ENCODE data around the gene C2CD2. TPM values are rescaled to one million over a fixed set of nuclear protein-coding genes. Genes with fewer than 3 reads are reported as not detected.

The C2CD2 gene
- total RNA-seq, 1 donor from 2014 or later: 24.8 TPM

DNA sequence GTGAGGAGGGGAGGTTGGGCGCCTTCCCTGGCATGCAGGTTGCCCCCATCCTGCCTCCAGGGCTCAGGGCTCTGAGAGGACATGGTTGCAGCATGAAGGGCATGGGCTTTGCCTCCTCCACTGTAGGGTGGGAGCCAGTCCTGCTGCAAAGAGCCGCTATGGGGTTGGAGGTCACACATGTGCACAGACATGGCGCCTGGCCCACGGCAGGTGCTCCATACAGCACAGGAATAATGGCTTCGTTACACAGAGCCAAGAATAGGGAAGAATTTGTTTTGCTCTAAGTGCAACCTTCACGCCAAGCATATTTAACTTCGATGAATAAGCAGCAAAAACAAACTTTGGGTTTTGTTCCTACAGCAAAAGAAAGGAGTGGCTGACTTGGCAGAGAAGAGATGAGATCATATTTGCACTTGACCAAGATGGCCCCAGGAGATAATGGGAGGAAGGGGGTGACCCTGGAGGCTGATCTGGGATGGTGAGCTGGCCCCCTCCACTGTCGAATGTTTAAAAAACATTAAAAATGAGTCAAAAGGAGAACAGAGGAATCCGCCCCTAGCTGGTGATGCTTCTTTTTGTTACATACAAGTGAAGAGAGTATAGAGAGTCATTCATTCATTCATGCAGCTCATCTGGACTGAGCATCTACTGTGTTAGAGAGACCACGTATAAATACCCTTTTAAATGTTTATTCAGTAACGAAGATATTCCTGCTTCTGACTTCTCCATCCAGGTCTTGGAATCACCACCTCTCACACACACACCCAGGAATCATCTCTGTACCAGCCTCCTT lies 12.4 kb upstream of the C2CD2 start:
- TF ChIP-seq CTCF (IDR thresholded peaks at IDR 0.05; ENCODE audit: unreplicated experiment): no peak
- H3K4me1 Mint-ChIP-seq (ENCODE audit: low read depth): peaks cover 13% of the 10 kb centered on the region
- peaks cover 29% of the 10 kb centered on the region for H3K27me3 Mint-ChIP-seq
- H3K36me3 Mint-ChIP-seq (ENCODE audit: insufficient read depth): no peaks in the 10 kb centered on the region
- DNase-seq (ENCODE audit: low spot score, unreplicated experiment): no peak
- H3K9me3 Mint-ChIP-seq (ENCODE audit: low read depth): no peaks in the 10 kb centered on the region
- H3K27ac Mint-ChIP-seq: no peak overlapping the region
- no peak overlapping the region for H3K4me3 Mint-ChIP-seq (ENCODE audit: low read depth)

- no peak overlapping the region for H3K27ac Mint-ChIP-seq
- no peak for DNase-seq (ENCODE audit: low spot score, unreplicated experiment)
- peaks cover 32% of the 10 kb centered on the region for H3K27me3 Mint-ChIP-seq
- no peak overlapping the region for H3K4me3 Mint-ChIP-seq (ENCODE audit: low read depth)
- TF ChIP-seq CTCF (IDR thresholded peaks at IDR 0.05; ENCODE audit: unreplicated experiment): no peak
- H3K36me3 Mint-ChIP-seq (ENCODE audit: insufficient read depth): no peaks in the 10 kb centered on the region
- H3K9me3 Mint-ChIP-seq (ENCODE audit: low read depth): no peaks in the 10 kb centered on the region
- H3K4me1 Mint-ChIP-seq (ENCODE audit: low read depth): peaks cover 13% of the 10 kb centered on the region
Observed at GRCh38 chr21:41965461-41966013, 11.7 kb upstream of the C2CD2 start.

- TF ChIP-seq CTCF (IDR thresholded peaks at IDR 0.05; ENCODE audit: unreplicated experiment): no peak
- peaks cover 36% of the 10 kb centered on the region for H3K27me3 Mint-ChIP-seq
Observed at GRCh38 chr21:41965045-41965444, 11.2 kb upstream of the C2CD2 start.

GRCh38 chr21:41964171-41964570 lies 10.4 kb upstream of the C2CD2 start:
- H3K36me3 Mint-ChIP-seq (ENCODE audit: insufficient read depth): no peaks in the 10 kb centered on the region
- peaks cover 13% of the 10 kb centered on the region for H3K4me1 Mint-ChIP-seq (ENCODE audit: low read depth)
- peaks cover 36% of the 10 kb centered on the region for H3K27me3 Mint-ChIP-seq
- no peak overlapping the region for H3K4me3 Mint-ChIP-seq (ENCODE audit: low read depth)
- no peak for TF ChIP-seq CTCF (IDR thresholded peaks at IDR 0.05; ENCODE audit: unreplicated experiment)
- no peak overlapping the region for H3K27ac Mint-ChIP-seq
- DNase-seq (ENCODE audit: low spot score, unreplicated experiment): no peak
- H3K9me3 Mint-ChIP-seq (ENCODE audit: low read depth): no peaks in the 10 kb centered on the region

More at GRCh38 chr21:41965045-41965444, 11.2 kb upstream of the C2CD2 start:
- peaks cover 13% of the 10 kb centered on the region for H3K4me1 Mint-ChIP-seq (ENCODE audit: low read depth)
- H3K36me3 Mint-ChIP-seq (ENCODE audit: insufficient read depth): no peaks in the 10 kb centered on the region
- H3K27ac Mint-ChIP-seq: no peak overlapping the region
- no peak overlapping the region for H3K4me3 Mint-ChIP-seq (ENCODE audit: low read depth)
- no peaks in the 10 kb centered on the region for H3K9me3 Mint-ChIP-seq (ENCODE audit: low read depth)
- no peak for DNase-seq (ENCODE audit: low spot score, unreplicated experiment)

DNA sequence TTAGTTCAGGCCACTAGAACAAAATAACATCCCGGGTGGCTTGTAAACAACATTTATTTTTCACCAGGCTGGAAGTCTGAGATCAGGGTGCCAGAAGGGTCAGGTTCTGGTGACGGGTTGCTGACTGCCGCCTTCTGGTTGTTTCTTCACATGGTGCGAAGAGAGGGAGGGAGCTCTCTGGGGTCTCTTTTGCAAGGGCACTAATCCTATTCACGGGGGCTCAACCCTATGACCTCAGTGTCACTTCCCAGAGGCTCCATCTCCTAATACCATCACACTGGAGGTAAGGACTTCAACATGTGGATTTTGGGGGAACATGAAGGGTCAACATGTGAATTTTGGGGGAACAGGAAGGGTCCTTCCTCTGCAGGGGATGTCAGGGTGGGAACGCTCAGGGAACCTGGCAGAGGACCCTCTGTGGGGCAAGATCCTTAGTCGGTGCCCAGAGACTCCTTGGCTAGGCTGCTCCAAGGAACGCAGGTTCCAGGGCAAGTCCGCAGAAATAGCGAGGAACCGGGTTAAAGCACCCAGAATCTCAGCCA lies 8.7 kb upstream of the C2CD2 start:
- Mint-ChIP-seq H3K4me3 (ENCODE audit: low read depth) (no peak overlapping the region), H3K27me3 (peaks cover 36% of the 10 kb centered on the region), H3K9me3 (ENCODE audit: low read depth) (no peaks in the 10 kb centered on the region), H3K36me3 (ENCODE audit: insufficient read depth) (no peaks in the 10 kb centered on the region), H3K27ac (no peak overlapping the region), H3K4me1 (ENCODE audit: low read depth) (peaks cover 11% of the 10 kb centered on the region)
- no peak for DNase-seq (ENCODE audit: low spot score, unreplicated experiment)
- TF ChIP-seq CTCF (IDR thresholded peaks at IDR 0.05; ENCODE audit: unreplicated experiment): no peak
